ENCODE measurements around the gene ANGPTL4. TPM values are rescaled to one million over a fixed set of nuclear protein-coding genes. Genes with fewer than 3 reads are reported as not detected.
"Not testable (repeated sequence)": the region's sequence is repeated elsewhere in the genome, so short reads cannot be mapped to it uniquely, and the experiment has no call there.

ANGPTL4 gene
- total RNA-seq, 4 donors from 2014 or later, result 11.8 to 51.8 (median 34.7) TPM

GRCh38 chr19:8367327-8368001 is 3.5 kb downstream of the ANGPTL4 start:
- DNase-seq (ENCODE audit: low spot score in 2 of 2), result peak; percentile 75 to 97
- TF ChIP-seq CTCF (IDR thresholded peaks at IDR 0.05) (no peak), POLR2A (IDR thresholded peaks at IDR 0.05) (no peak)
- no peak overlapping the region for H3K4me3 ChIP-seq (ENCODE audit: low read depth, poor library complexity, severe bottlenecking)
- intact Hi-C loops (cut with DNase I; ENCODE audit: low total_unique reads), result no loop called here
- WGBS, 2 donors, result 19 to 22% methylated on average over 23 of the region's 23 CpGs

- no peak for DNase-seq (ENCODE audit: low spot score in 2 of 2)
- intact Hi-C loops (cut with DNase I; ENCODE audit: low total_unique reads), result no loop called here
- WGBS, 2 donors, result 81 to 82% methylated on average over 18 to 19 of the region's 19 CpGs
- no peak overlapping the region for H3K4me3 ChIP-seq (ENCODE audit: low read depth, poor library complexity, severe bottlenecking)
- TF ChIP-seq CTCF (IDR thresholded peaks at IDR 0.05), result no peak
These were observed 6.4 kb downstream of the ANGPTL4 start for GRCh38 chr19:8370176-8371010.

DNA sequence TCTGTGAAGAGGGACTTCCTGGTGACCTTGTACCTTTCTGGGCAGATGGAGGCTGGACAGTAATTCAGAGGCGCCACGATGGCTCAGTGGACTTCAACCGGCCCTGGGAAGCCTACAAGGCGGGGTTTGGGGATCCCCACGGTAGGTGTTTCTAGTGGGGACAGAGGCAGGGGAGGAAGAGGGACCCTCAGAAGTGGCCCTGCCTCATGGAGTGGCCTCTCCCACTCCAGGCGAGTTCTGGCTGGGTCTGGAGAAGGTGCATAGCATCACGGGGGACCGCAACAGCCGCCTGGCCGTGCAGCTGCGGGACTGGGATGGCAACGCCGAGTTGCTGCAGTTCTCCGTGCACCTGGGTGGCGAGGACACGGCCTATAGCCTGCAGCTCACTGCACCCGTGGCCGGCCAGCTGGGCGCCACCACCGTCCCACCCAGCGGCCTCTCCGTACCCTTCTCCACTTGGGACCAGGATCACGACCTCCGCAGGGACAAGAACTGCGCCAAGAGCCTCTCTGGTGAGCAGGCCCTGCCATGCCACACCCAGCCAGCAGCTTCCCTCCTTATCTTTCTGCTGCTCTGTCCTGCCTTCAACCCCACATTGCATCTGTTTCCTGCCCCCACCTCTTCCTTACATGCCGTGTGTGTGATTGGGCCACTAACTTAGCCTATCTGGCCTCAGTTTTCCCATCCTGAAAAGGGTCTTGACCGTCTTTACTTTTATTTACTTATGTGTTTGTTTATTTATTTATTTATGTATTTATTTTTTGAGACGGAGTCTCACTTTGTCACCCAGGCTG is 7.3 kb downstream of the ANGPTL4 start:
- intact Hi-C loops (cut with DNase I; ENCODE audit: low total_unique reads), result no loop called here
- WGBS, 2 donors, result 76 to 92% methylated on average over 28 of the region's 28 CpGs
- no peak for DNase-seq (ENCODE audit: low spot score in 2 of 2)
- TF ChIP-seq CTCF (IDR thresholded peaks at IDR 0.05) (no peak), POLR2A (IDR thresholded peaks at IDR 0.05) (no peak)
- H3K4me3 ChIP-seq (ENCODE audit: low read depth, poor library complexity, severe bottlenecking), result no peak overlapping the region

DNA sequence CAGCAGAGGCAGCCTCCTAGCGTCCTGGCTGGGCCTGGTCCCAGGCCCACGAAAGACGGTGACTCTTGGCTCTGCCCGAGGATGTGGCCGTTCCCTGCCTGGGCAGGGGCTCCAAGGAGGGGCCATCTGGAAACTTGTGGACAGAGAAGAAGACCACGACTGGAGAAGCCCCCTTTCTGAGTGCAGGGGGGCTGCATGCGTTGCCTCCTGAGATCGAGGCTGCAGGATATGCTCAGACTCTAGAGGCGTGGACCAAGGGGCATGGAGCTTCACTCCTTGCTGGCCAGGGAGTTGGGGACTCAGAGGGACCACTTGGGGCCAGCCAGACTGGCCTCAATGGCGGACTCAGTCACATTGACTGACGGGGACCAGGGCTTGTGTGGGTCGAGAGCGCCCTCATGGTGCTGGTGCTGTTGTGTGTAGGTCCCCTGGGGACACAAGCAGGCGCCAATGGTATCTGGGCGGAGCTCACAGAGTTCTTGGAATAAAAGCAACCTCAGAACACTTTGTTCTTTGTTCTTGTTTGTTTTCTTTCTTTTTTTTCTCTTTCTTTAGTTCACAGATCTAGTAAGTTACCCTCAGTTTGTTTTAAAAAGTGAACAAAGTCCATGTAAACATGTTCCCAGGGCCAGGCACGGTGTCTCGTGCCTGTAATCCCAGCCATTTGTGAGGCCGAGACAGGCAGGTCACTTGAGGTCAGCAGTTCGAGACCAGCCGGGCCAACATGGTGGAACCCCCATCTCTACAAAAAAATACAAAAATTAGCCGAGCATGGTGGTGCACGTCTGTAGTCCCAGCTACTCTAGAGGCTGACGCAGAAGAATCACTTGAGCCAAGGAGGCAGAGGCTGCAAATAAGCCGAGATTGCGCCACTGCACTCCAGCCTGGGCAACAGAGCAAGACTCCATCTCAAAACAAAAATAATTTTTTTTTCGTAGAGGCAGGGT is 10.2 kb downstream of the ANGPTL4 start:
- H3K4me3 ChIP-seq (ENCODE audit: low read depth, poor library complexity, severe bottlenecking), result no peak overlapping the region
- DNase-seq (ENCODE audit: low spot score in 2 of 2), result peak in 1 of 2 donors; percentile 71
- 66 to 85% methylated on average over 19 to 25 of the region's 26 CpGs for WGBS, 2 donors
- no peak for TF ChIP-seq POLR2A (IDR thresholded peaks at IDR 0.05)
- peak in 1 of 3 donors; percentile 42 for TF ChIP-seq CTCF (IDR thresholded peaks at IDR 0.05)
- intact Hi-C loops (cut with DNase I; ENCODE audit: low total_unique reads), result no loop called here

GRCh38 chr19:8375766-8376165 is 11.8 kb downstream of the ANGPTL4 start:
- H3K4me3 ChIP-seq (ENCODE audit: low read depth, poor library complexity, severe bottlenecking); intact Hi-C loops (cut with DNase I; ENCODE audit: low total_unique reads); DNase-seq (ENCODE audit: low spot score in 2 of 2): not testable (repeated sequence)
- WGBS, 2 donors, result 98% methylated on average over 8 to 32 of the region's 32 CpGs

- 93 to 94% methylated on average over 10 of the region's 10 CpGs for WGBS, 2 donors
- H3K4me3 ChIP-seq (ENCODE audit: low read depth, poor library complexity, severe bottlenecking); DNase-seq (ENCODE audit: low spot score in 2 of 2); intact Hi-C loops (cut with DNase I; ENCODE audit: low total_unique reads): not testable (repeated sequence)
These were observed 12.5 kb downstream of the ANGPTL4 start for GRCh38 chr19:8376373-8376974.

Measured in lower leg skin (tissue), 4 donors.